H9 (cell line): ENCODE measurements around the gene STK25. TPM values are rescaled to one million over a fixed set of nuclear protein-coding genes. Genes with fewer than 3 reads are reported as not detected.

Source experiments
- DNase-seq: peaks from one replicate; pipeline ENCODE4 v3.0.0-alpha.2; 2017
- H2AFZ ChIP-seq: one replicate; pipeline ENCODE4 v1.6.1; 2013; ENCODE audit warnings: mild to moderate bottlenecking, low read length, control low read depth, moderate library complexity
- H2AK5ac ChIP-seq: 2 replicates; pipeline ENCODE4 v1.6.1; 2013; ENCODE audit warnings: low read length, control low read depth, mixed read lengths; ENCODE audit not compliant: insufficient read length
- H2BK120ac ChIP-seq: one replicate; pipeline ENCODE4 v1.6.1; 2013; ENCODE audit warnings: low read depth, mild to moderate bottlenecking, low read length, control low read depth, inconsistent platforms; ENCODE audit not compliant: poor library complexity, severe bottlenecking
- H2BK12ac ChIP-seq: 2 replicates; pipeline ENCODE4 v1.6.1; 2013; ENCODE audit warnings: low read length, control low read depth, mixed read lengths, low read depth; ENCODE audit not compliant: insufficient read length
- H2BK15ac ChIP-seq: 2 replicates; pipeline ENCODE4 v1.6.1; 2013; ENCODE audit warnings: low read depth, low read length, control low read depth
- H2BK20ac ChIP-seq: one replicate; pipeline ENCODE4 v1.6.1; 2013; ENCODE audit warnings: low read depth, mild to moderate bottlenecking, low read length, control low read depth, inconsistent platforms; ENCODE audit not compliant: poor library complexity, severe bottlenecking
- H2BK5ac ChIP-seq: 2 replicates; pipeline ENCODE4 v1.6.1; 2013; ENCODE audit warnings: low read length, control low read depth, mixed read lengths; ENCODE audit not compliant: insufficient read length
- H3K14ac ChIP-seq: 2 replicates; pipeline ENCODE4 v1.6.1; 2013; ENCODE audit warnings: low read length, control low read depth; ENCODE audit not compliant: insufficient read depth
- H3K18ac ChIP-seq: 2 replicates; pipeline ENCODE4 v1.6.1; 2013; ENCODE audit warnings: low read depth, mild to moderate bottlenecking, mixed read lengths, low read length, control low read depth; ENCODE audit not compliant: insufficient read length
- H3K23ac ChIP-seq: 2 replicates; pipeline ENCODE4 v1.6.1; 2013; ENCODE audit warnings: low read length, control low read depth, mixed read lengths, low read depth; ENCODE audit not compliant: insufficient read length
- H3K23me2 ChIP-seq: 2 replicates; pipeline ENCODE4 v1.6.1; 2013; ENCODE audit warnings: low read depth, mild to moderate bottlenecking, mixed read lengths, low read length, control low read depth; ENCODE audit not compliant: insufficient read length, poor library complexity, severe bottlenecking
- H3K27ac ChIP-seq: 2 replicates; pipeline ENCODE4 v1.5.1; 2013; ENCODE audit warnings: low read length, control low read depth, mixed read lengths, low read depth; ENCODE audit not compliant: insufficient read length
- H3K27me3 ChIP-seq: 2 replicates; pipeline ENCODE4 v1.6.1; 2013; ENCODE audit warnings: low read length, control low read depth, inconsistent platforms; ENCODE audit not compliant: insufficient read depth
- H3K4ac ChIP-seq: 2 replicates; pipeline ENCODE4 v1.6.1; 2013; ENCODE audit warnings: low read depth, mild to moderate bottlenecking, control low read depth, inconsistent platforms, low read length, moderate library complexity
- H3K4me1 ChIP-seq: 2 replicates; pipeline ENCODE4 v1.6.1; 2013; ENCODE audit warnings: low read length, control low read depth, inconsistent platforms; ENCODE audit not compliant: insufficient read depth
- H3K4me2 ChIP-seq: 2 replicates; pipeline ENCODE4 v1.6.1; 2013; ENCODE audit warnings: low read length, control low read depth, mixed read lengths; ENCODE audit not compliant: insufficient read length, insufficient read depth
- H3K56ac ChIP-seq: 2 replicates; pipeline ENCODE4 v1.6.1; 2013; ENCODE audit warnings: low read depth, mild to moderate bottlenecking, mixed read lengths, low read length, control low read depth; ENCODE audit not compliant: insufficient read length
- H3K79me1 ChIP-seq: 2 replicates; pipeline ENCODE4 v1.6.1; 2013; ENCODE audit warnings: low read depth, mild to moderate bottlenecking, moderate library complexity, low read length, control low read depth, inconsistent platforms; ENCODE audit not compliant: insufficient read depth, poor library complexity, severe bottlenecking
- H3K79me2 ChIP-seq: 2 replicates; pipeline ENCODE4 v1.6.1; 2013; ENCODE audit warnings: low read length, control low read depth, inconsistent platforms; ENCODE audit not compliant: insufficient read depth
- H3K9ac ChIP-seq: 2 replicates; pipeline ENCODE4 v1.6.1; 2013; ENCODE audit warnings: low read length, control low read depth, mixed read lengths; ENCODE audit not compliant: insufficient read length; ENCODE audit errors: extremely low read depth
- H3K9me3 ChIP-seq: one replicate; pipeline ENCODE4 v1.6.1; 2013; ENCODE audit warnings: low read depth, low read length, inconsistent platforms; ENCODE audit not compliant: control insufficient read depth
- H3T11ph ChIP-seq: one replicate; pipeline ENCODE4 v1.6.1; 2013; ENCODE audit warnings: mild to moderate bottlenecking, low read length, control low read depth, inconsistent platforms
- H4K20me1 ChIP-seq: one replicate; pipeline ENCODE4 v1.6.1; 2013; ENCODE audit not compliant: control insufficient read depth, insufficient read length, insufficient read depth
- H4K5ac ChIP-seq: 2 replicates; pipeline ENCODE4 v1.6.1; 2013; ENCODE audit warnings: low read depth, mild to moderate bottlenecking, mixed read lengths, low read length, control low read depth; ENCODE audit not compliant: insufficient read length
- H4K8ac ChIP-seq: replicated peaks from 2 replicates; pipeline ENCODE4 v1.6.1; 2013; ENCODE audit warnings: low read length, control low read depth, mixed read lengths, low read depth; ENCODE audit not compliant: insufficient read length
- H4K91ac ChIP-seq: 2 replicates; pipeline ENCODE4 v1.6.1; 2013; ENCODE audit warnings: low read depth, mild to moderate bottlenecking, moderate library complexity, mixed read lengths, low read length, control low read depth; ENCODE audit not compliant: insufficient read length
- H3K27ac Mint-ChIP-seq, 3 experiments: 2 replicates in 2 of 3; 3 replicates in 1 of 3; pipeline ENCODE4 v1.8.0; 2020 to 2021; ENCODE audit warnings: mixed read lengths in 3 of 3, mild to moderate bottlenecking in 1 of 3, moderate library complexity in 1 of 3
- H3K27me3 Mint-ChIP-seq: 2 replicates; pipeline ENCODE4 v1.8.0; 2021; ENCODE audit warnings: low read depth, mild to moderate bottlenecking, moderate library complexity, mixed read lengths
- H3K36me3 Mint-ChIP-seq, 3 experiments: 2 replicates in 2 of 3; 3 replicates in 1 of 3; pipeline ENCODE4 v1.8.0; 2020 to 2021; ENCODE audit warnings: low read depth in 3 of 3, mixed read lengths in 3 of 3; ENCODE audit not compliant: insufficient read depth in 1 of 3
- H3K4me1 Mint-ChIP-seq, 2 experiments: 2 replicates each; pipeline ENCODE4 v1.8.0; 2020; ENCODE audit warnings: mixed read lengths in 2 of 2
- H3K4me3 Mint-ChIP-seq, 2 experiments: 2 replicates in 1 of 2; 3 replicates in 1 of 2; pipeline ENCODE4 v1.8.0; 2020 to 2021; ENCODE audit warnings: mild to moderate bottlenecking in 2 of 2, mixed read lengths in 2 of 2, moderate library complexity in 1 of 2
- H3K9me3 Mint-ChIP-seq, 2 experiments: 2 replicates in 1 of 2; 3 replicates in 1 of 2; pipeline ENCODE4 v1.8.0; 2020; ENCODE audit warnings: mild to moderate bottlenecking in 2 of 2, mixed read lengths in 2 of 2, moderate library complexity in 1 of 2
- CTCF ChIP-seq: fragments of 200-600 bp; sonication (generic); conservative IDR thresholded peaks from 3 replicates; pipeline ENCODE4 v1.8.0; 2021; ENCODE audit warnings: antibody characterized with exemption, mild to moderate bottlenecking
- WGBS: extraction: QIAGEN DNeasy Blood & Tissue Kit; methylation state at CpG from one replicate; pipeline ENCODE4 v1.1.7; 2013; ENCODE audit warnings: missing lambda C conversion rate, low lambda C conversion rate, mixed read lengths; ENCODE audit not compliant: insufficient read length; ENCODE audit errors: extremely low coverage; 5-methylcytosine and 5-hydroxymethylcytosine counted together
- total RNA-seq: library from RNA; stranded (reverse); gene quantifications from 2 replicates; pipeline ENCODE4 v1.2.1, GENCODE V29; 2021

STK25 gene
- total RNA-seq, 1 experiment from 2014 or later: 189 TPM

- H3K4me1 Mint-ChIP-seq: peaks cover 3 to 13% of the 10 kb centered on the region in 2 experiments; a peak in 3 of 4 replicates
- H3K36me3 Mint-ChIP-seq: no peaks in the 10 kb centered on the region
- no peak overlapping the region for H2BK15ac ChIP-seq
- H4K91ac ChIP-seq: no peak overlapping the region
- no peak overlapping the region for H2AFZ ChIP-seq
- H2BK120ac ChIP-seq: no peak overlapping the region
- peaks cover 16% of the 10 kb centered on the region; the same call in 1 of the 2 replicates for H3K27me3 ChIP-seq
- H3K14ac ChIP-seq: no peak overlapping the region
- no CpG with 5 or more reads among the region's 11 CpGs for WGBS
- H3K23ac ChIP-seq: no peak overlapping the region
- H3K27ac Mint-ChIP-seq: no peak overlapping the region
- no peak overlapping the region for H4K8ac ChIP-seq
- no peak overlapping the region for H2BK5ac ChIP-seq
- H2BK12ac ChIP-seq: no peak overlapping the region
- H3K9me3 ChIP-seq: no peaks in the 10 kb centered on the region
- no peaks in the 10 kb centered on the region for H4K20me1 ChIP-seq
- no peak for TF ChIP-seq CTCF
- H3K4ac ChIP-seq: no peak overlapping the region
- DNase-seq: no peak
- no peak overlapping the region for H2BK20ac ChIP-seq
- no peaks in the 10 kb centered on the region for H3K4me1 ChIP-seq
- H4K5ac ChIP-seq: no peak overlapping the region
- no peak overlapping the region for H3T11ph ChIP-seq
- H3K79me1 ChIP-seq: no peaks in the 10 kb centered on the region
- peaks cover 11% of the 10 kb centered on the region for H3K23me2 ChIP-seq
- H3K9me3 Mint-ChIP-seq: peaks cover 2% of the 10 kb centered on the region in 2 experiments; a peak in 1 of 5 replicates
- H3K18ac ChIP-seq: no peak overlapping the region
- peaks cover 48% of the 10 kb centered on the region for H3K27me3 Mint-ChIP-seq
- H3K27ac ChIP-seq: no peak overlapping the region
- H3K56ac ChIP-seq: no peak overlapping the region
- H3K4me2 ChIP-seq: no peak overlapping the region
- no peak overlapping the region for H3K4me3 Mint-ChIP-seq
- H3K9ac ChIP-seq: no peak overlapping the region
- no peak overlapping the region for H2AK5ac ChIP-seq
- no peaks in the 10 kb centered on the region for H3K79me2 ChIP-seq
Measured at GRCh38 chr2:241539616-241540374, 31.4 kb upstream of the STK25 start.
